ENCODE data around the gene TXK.

The TXK gene

GRCh38 chr4:48090621-48091020 is 43.4 kb downstream of the TXK start:
- DNase-seq (ENCODE audit: low read depth): no peak
- no peak for TF ChIP-seq CTCF (conservative IDR thresholded peaks at IDR 0.05; ENCODE audit: low read length)
- H3K4me3 ChIP-seq (ENCODE audit: low read length): no peak overlapping the region

GRCh38 chr4:48085821-48086589 is 48.0 kb downstream of the TXK start:
- no peak for TF ChIP-seq CTCF (conservative IDR thresholded peaks at IDR 0.05; ENCODE audit: low read length)
- H3K4me3 ChIP-seq (ENCODE audit: low read length): no peak overlapping the region

GRCh38 chr4:48082956-48083355 is 51.1 kb downstream of the TXK start:
- no peak for DNase-seq (ENCODE audit: low read depth)
- no peak for TF ChIP-seq CTCF (conservative IDR thresholded peaks at IDR 0.05; ENCODE audit: low read length)
- H3K4me3 ChIP-seq (ENCODE audit: low read length): no peak overlapping the region

More at GRCh38 chr4:48085821-48086589, 48.0 kb downstream of the TXK start:
- DNase-seq (ENCODE audit: low read depth): no peak

GRCh38 chr4:48081196-48081595 is 52.9 kb downstream of the TXK start:
- no peak for DNase-seq (ENCODE audit: low read depth)
- no peak for TF ChIP-seq CTCF (conservative IDR thresholded peaks at IDR 0.05; ENCODE audit: low read length)
- H3K4me3 ChIP-seq (ENCODE audit: low read length): no peak overlapping the region

GRCh38 chr4:48079972-48080391 is 54.1 kb downstream of the TXK start:
- TF ChIP-seq CTCF (conservative IDR thresholded peaks at IDR 0.05; ENCODE audit: low read length): no peak
- H3K4me3 ChIP-seq (ENCODE audit: low read length): no peak overlapping the region
- DNase-seq (ENCODE audit: low read depth): no peak

GRCh38 chr4:48078862-48079655 is 55.0 kb downstream of the TXK start:
- DNase-seq (ENCODE audit: low read depth): no peak
- TF ChIP-seq CTCF (conservative IDR thresholded peaks at IDR 0.05; ENCODE audit: low read length): no peak
- H3K4me3 ChIP-seq (ENCODE audit: low read length): no peak overlapping the region

- no peak overlapping the region for H3K4me3 ChIP-seq (ENCODE audit: low read length)
- no peak for TF ChIP-seq CTCF (conservative IDR thresholded peaks at IDR 0.05; ENCODE audit: low read length)
- DNase-seq (ENCODE audit: low read depth): no peak
Observed at GRCh38 chr4:48078425-48078824, 55.6 kb downstream of the TXK start.
